H9 (cell line): ENCODE data around the gene TCF4. TPM values are rescaled to one million over a fixed set of nuclear protein-coding genes. Genes with fewer than 3 reads are reported as not detected.

Experiments
- DNase-seq: peaks from one replicate; pipeline ENCODE4 v3.0.0-alpha.2; 2017
- H2AFZ ChIP-seq: one replicate; pipeline ENCODE4 v1.6.1; 2013; ENCODE audit warnings: mild to moderate bottlenecking, low read length, control low read depth, moderate library complexity
- H2AK5ac ChIP-seq: 2 replicates; pipeline ENCODE4 v1.6.1; 2013; ENCODE audit warnings: low read length, control low read depth, mixed read lengths; ENCODE audit not compliant: insufficient read length
- H2BK120ac ChIP-seq: one replicate; pipeline ENCODE4 v1.6.1; 2013; ENCODE audit warnings: low read depth, mild to moderate bottlenecking, low read length, control low read depth, inconsistent platforms; ENCODE audit not compliant: poor library complexity, severe bottlenecking
- H2BK12ac ChIP-seq: 2 replicates; pipeline ENCODE4 v1.6.1; 2013; ENCODE audit warnings: low read length, control low read depth, mixed read lengths, low read depth; ENCODE audit not compliant: insufficient read length
- H2BK15ac ChIP-seq: 2 replicates; pipeline ENCODE4 v1.6.1; 2013; ENCODE audit warnings: low read depth, low read length, control low read depth
- H2BK20ac ChIP-seq: one replicate; pipeline ENCODE4 v1.6.1; 2013; ENCODE audit warnings: low read depth, mild to moderate bottlenecking, low read length, control low read depth, inconsistent platforms; ENCODE audit not compliant: poor library complexity, severe bottlenecking
- H2BK5ac ChIP-seq: 2 replicates; pipeline ENCODE4 v1.6.1; 2013; ENCODE audit warnings: low read length, control low read depth, mixed read lengths; ENCODE audit not compliant: insufficient read length
- H3K14ac ChIP-seq: 2 replicates; pipeline ENCODE4 v1.6.1; 2013; ENCODE audit warnings: low read length, control low read depth; ENCODE audit not compliant: insufficient read depth
- H3K18ac ChIP-seq: 2 replicates; pipeline ENCODE4 v1.6.1; 2013; ENCODE audit warnings: low read depth, mild to moderate bottlenecking, mixed read lengths, low read length, control low read depth; ENCODE audit not compliant: insufficient read length
- H3K23ac ChIP-seq: 2 replicates; pipeline ENCODE4 v1.6.1; 2013; ENCODE audit warnings: low read length, control low read depth, mixed read lengths, low read depth; ENCODE audit not compliant: insufficient read length
- H3K23me2 ChIP-seq: 2 replicates; pipeline ENCODE4 v1.6.1; 2013; ENCODE audit warnings: low read depth, mild to moderate bottlenecking, mixed read lengths, low read length, control low read depth; ENCODE audit not compliant: insufficient read length, poor library complexity, severe bottlenecking
- H3K27ac ChIP-seq: 2 replicates; pipeline ENCODE4 v1.5.1; 2013; ENCODE audit warnings: low read length, control low read depth, mixed read lengths, low read depth; ENCODE audit not compliant: insufficient read length
- H3K27me3 ChIP-seq: 2 replicates; pipeline ENCODE4 v1.6.1; 2013; ENCODE audit warnings: low read length, control low read depth, inconsistent platforms; ENCODE audit not compliant: insufficient read depth
- H3K4ac ChIP-seq: 2 replicates; pipeline ENCODE4 v1.6.1; 2013; ENCODE audit warnings: low read depth, mild to moderate bottlenecking, control low read depth, inconsistent platforms, low read length, moderate library complexity
- H3K4me1 ChIP-seq: 2 replicates; pipeline ENCODE4 v1.6.1; 2013; ENCODE audit warnings: low read length, control low read depth, inconsistent platforms; ENCODE audit not compliant: insufficient read depth
- H3K4me2 ChIP-seq: 2 replicates; pipeline ENCODE4 v1.6.1; 2013; ENCODE audit warnings: low read length, control low read depth, mixed read lengths; ENCODE audit not compliant: insufficient read length, insufficient read depth
- H3K56ac ChIP-seq: 2 replicates; pipeline ENCODE4 v1.6.1; 2013; ENCODE audit warnings: low read depth, mild to moderate bottlenecking, mixed read lengths, low read length, control low read depth; ENCODE audit not compliant: insufficient read length
- H3K79me1 ChIP-seq: 2 replicates; pipeline ENCODE4 v1.6.1; 2013; ENCODE audit warnings: low read depth, mild to moderate bottlenecking, moderate library complexity, low read length, control low read depth, inconsistent platforms; ENCODE audit not compliant: insufficient read depth, poor library complexity, severe bottlenecking
- H3K79me2 ChIP-seq: 2 replicates; pipeline ENCODE4 v1.6.1; 2013; ENCODE audit warnings: low read length, control low read depth, inconsistent platforms; ENCODE audit not compliant: insufficient read depth
- H3K9ac ChIP-seq: 2 replicates; pipeline ENCODE4 v1.6.1; 2013; ENCODE audit warnings: low read length, control low read depth, mixed read lengths; ENCODE audit not compliant: insufficient read length; ENCODE audit errors: extremely low read depth
- H3K9me3 ChIP-seq: one replicate; pipeline ENCODE4 v1.6.1; 2013; ENCODE audit warnings: low read depth, low read length, inconsistent platforms; ENCODE audit not compliant: control insufficient read depth
- H3T11ph ChIP-seq: one replicate; pipeline ENCODE4 v1.6.1; 2013; ENCODE audit warnings: mild to moderate bottlenecking, low read length, control low read depth, inconsistent platforms
- H4K20me1 ChIP-seq: one replicate; pipeline ENCODE4 v1.6.1; 2013; ENCODE audit not compliant: control insufficient read depth, insufficient read length, insufficient read depth
- H4K5ac ChIP-seq: 2 replicates; pipeline ENCODE4 v1.6.1; 2013; ENCODE audit warnings: low read depth, mild to moderate bottlenecking, mixed read lengths, low read length, control low read depth; ENCODE audit not compliant: insufficient read length
- H4K8ac ChIP-seq: replicated peaks from 2 replicates; pipeline ENCODE4 v1.6.1; 2013; ENCODE audit warnings: low read length, control low read depth, mixed read lengths, low read depth; ENCODE audit not compliant: insufficient read length
- H4K91ac ChIP-seq: 2 replicates; pipeline ENCODE4 v1.6.1; 2013; ENCODE audit warnings: low read depth, mild to moderate bottlenecking, moderate library complexity, mixed read lengths, low read length, control low read depth; ENCODE audit not compliant: insufficient read length
- H3K27ac Mint-ChIP-seq, 3 experiments: 2 replicates in 2 of 3; 3 replicates in 1 of 3; pipeline ENCODE4 v1.8.0; 2020 to 2021; ENCODE audit warnings: mixed read lengths in 3 of 3, mild to moderate bottlenecking in 1 of 3, moderate library complexity in 1 of 3
- H3K27me3 Mint-ChIP-seq: 2 replicates; pipeline ENCODE4 v1.8.0; 2021; ENCODE audit warnings: low read depth, mild to moderate bottlenecking, moderate library complexity, mixed read lengths
- H3K36me3 Mint-ChIP-seq, 3 experiments: 2 replicates in 2 of 3; 3 replicates in 1 of 3; pipeline ENCODE4 v1.8.0; 2020 to 2021; ENCODE audit warnings: low read depth in 3 of 3, mixed read lengths in 3 of 3; ENCODE audit not compliant: insufficient read depth in 1 of 3
- H3K4me1 Mint-ChIP-seq, 2 experiments: 2 replicates each; pipeline ENCODE4 v1.8.0; 2020; ENCODE audit warnings: mixed read lengths in 2 of 2
- H3K4me3 Mint-ChIP-seq, 2 experiments: 2 replicates in 1 of 2; 3 replicates in 1 of 2; pipeline ENCODE4 v1.8.0; 2020 to 2021; ENCODE audit warnings: mild to moderate bottlenecking in 2 of 2, mixed read lengths in 2 of 2, moderate library complexity in 1 of 2
- H3K9me3 Mint-ChIP-seq, 2 experiments: 2 replicates in 1 of 2; 3 replicates in 1 of 2; pipeline ENCODE4 v1.8.0; 2020; ENCODE audit warnings: mild to moderate bottlenecking in 2 of 2, mixed read lengths in 2 of 2, moderate library complexity in 1 of 2
- WGBS: extraction: QIAGEN DNeasy Blood & Tissue Kit; methylation state at CpG from one replicate; pipeline ENCODE4 v1.1.7; 2013; ENCODE audit warnings: missing lambda C conversion rate, low lambda C conversion rate, mixed read lengths; ENCODE audit not compliant: insufficient read length; ENCODE audit errors: extremely low coverage; 5-methylcytosine and 5-hydroxymethylcytosine counted together
- total RNA-seq: library from RNA; stranded (reverse); gene quantifications from 2 replicates; pipeline ENCODE4 v1.2.1, GENCODE V29; 2021
- TF ChIP-seq, protein P1 (sequence below): fragments of 200-600 bp; sonication (generic); conservative IDR thresholded peaks from 3 replicates; pipeline ENCODE4 v1.8.0; 2021; ENCODE audit warnings: antibody characterized with exemption, mild to moderate bottlenecking

Gene TCF4
- total RNA-seq, 1 experiment from 2014 or later, result 99.4 TPM

- H3K18ac ChIP-seq, result no peak overlapping the region
- Mint-ChIP-seq H3K4me3 (no peak overlapping the region), H3K36me3 (peaks cover 0 to 5% (median 0%) of the 10 kb centered on the region in 3 experiments; a peak in 1 of 7 replicates), H3K9me3 (no peaks in the 10 kb centered on the region), H3K27ac (peak overlapping the region in 1 of 3 experiments; percentile 33; a peak in 1 of 7 replicates), H3K4me1 (peaks cover 47 to 52% of the 10 kb centered on the region in 2 experiments), H3K27me3 (no peaks in the 10 kb centered on the region)
- H2BK15ac ChIP-seq, result no peak overlapping the region
- no peak overlapping the region for H3K56ac ChIP-seq
- H3K4ac ChIP-seq, result no peak overlapping the region
- peaks cover 3% of the 10 kb centered on the region for H3K79me1 ChIP-seq
- H4K20me1 ChIP-seq, result no peaks in the 10 kb centered on the region
- H3K9me3 ChIP-seq, result no peaks in the 10 kb centered on the region
- TF ChIP-seq, protein P1, sequence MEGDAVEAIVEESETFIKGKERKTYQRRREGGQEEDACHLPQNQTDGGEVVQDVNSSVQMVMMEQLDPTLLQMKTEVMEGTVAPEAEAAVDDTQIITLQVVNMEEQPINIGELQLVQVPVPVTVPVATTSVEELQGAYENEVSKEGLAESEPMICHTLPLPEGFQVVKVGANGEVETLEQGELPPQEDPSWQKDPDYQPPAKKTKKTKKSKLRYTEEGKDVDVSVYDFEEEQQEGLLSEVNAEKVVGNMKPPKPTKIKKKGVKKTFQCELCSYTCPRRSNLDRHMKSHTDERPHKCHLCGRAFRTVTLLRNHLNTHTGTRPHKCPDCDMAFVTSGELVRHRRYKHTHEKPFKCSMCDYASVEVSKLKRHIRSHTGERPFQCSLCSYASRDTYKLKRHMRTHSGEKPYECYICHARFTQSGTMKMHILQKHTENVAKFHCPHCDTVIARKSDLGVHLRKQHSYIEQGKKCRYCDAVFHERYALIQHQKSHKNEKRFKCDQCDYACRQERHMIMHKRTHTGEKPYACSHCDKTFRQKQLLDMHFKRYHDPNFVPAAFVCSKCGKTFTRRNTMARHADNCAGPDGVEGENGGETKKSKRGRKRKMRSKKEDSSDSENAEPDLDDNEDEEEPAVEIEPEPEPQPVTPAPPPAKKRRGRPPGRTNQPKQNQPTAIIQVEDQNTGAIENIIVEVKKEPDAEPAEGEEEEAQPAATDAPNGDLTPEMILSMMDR, result no peak
- no peak overlapping the region for H2BK12ac ChIP-seq
- H3K4me1 ChIP-seq, result no peaks in the 10 kb centered on the region
- no peak overlapping the region for H3T11ph ChIP-seq
- H4K91ac ChIP-seq, result no peak overlapping the region
- no peak overlapping the region for H2BK120ac ChIP-seq
- H3K9ac ChIP-seq, result no peak overlapping the region
- no peaks in the 10 kb centered on the region for H3K27me3 ChIP-seq
- H3K23ac ChIP-seq, result no peak overlapping the region
- H3K79me2 ChIP-seq, result peaks cover 4% of the 10 kb centered on the region; the same call in 1 of the 2 replicates
- H3K23me2 ChIP-seq, result no peaks in the 10 kb centered on the region
- no peak overlapping the region for H4K8ac ChIP-seq
- H3K27ac ChIP-seq, result no peak overlapping the region
- no CpG with 5 or more reads among the region's 2 CpGs for WGBS
- H2AK5ac ChIP-seq, result no peak overlapping the region
- no peak for DNase-seq
- no peak overlapping the region for H2BK5ac ChIP-seq
- H4K5ac ChIP-seq, result no peak overlapping the region
- H3K14ac ChIP-seq, result no peak overlapping the region
- H2AFZ ChIP-seq, result no peak overlapping the region
- H3K4me2 ChIP-seq, result no peak overlapping the region
- H2BK20ac ChIP-seq, result no peak overlapping the region
Observed at GRCh38 chr18:55543130-55543704, 44.8 kb downstream of the TCF4 start.
